ENCODE measurements around the gene MS4A6E. TPM values are rescaled to one million over a fixed set of nuclear protein-coding genes. Genes with fewer than 3 reads are reported as not detected.

The MS4A6E gene
- total and polyA plus RNA-seq, 2 experiments from 2014 or later: not detected

GRCh38 chr11:60314635-60315321 is 12.3 kb upstream of the MS4A6E start:
- no peaks in the 10 kb centered on the region for H3F3A ChIP-seq (replicated peaks; ENCODE audit: low read depth)
- DNase-seq (ENCODE audit: low spot score) (peak; percentile 19), ATAC-seq (peak; percentile 66)
- H3K4me1 Mint-ChIP-seq: no peaks in the 10 kb centered on the region; the same call in 2 of the 3 replicates
- H3K4me3 ChIP-seq: no peak overlapping the region
- H3K9me2 ChIP-seq (ENCODE audit: insufficient read depth): peaks cover 5% of the 10 kb centered on the region; the same call in 1 of the 2 replicates
- H3K9me3 Mint-ChIP-seq: peaks cover 2% of the 10 kb centered on the region; the same call in 1 of the 3 replicates
- no peaks in the 10 kb centered on the region for H3K4me1 ChIP-seq (ENCODE audit: insufficient read depth)
- H3K4me2 ChIP-seq: no peak overlapping the region
- H2AFZ ChIP-seq: no peak overlapping the region; the same call in 1 of the 2 replicates
- H3K4me3 Mint-ChIP-seq: no peak overlapping the region
- no peaks in the 10 kb centered on the region for H3K36me3 Mint-ChIP-seq (ENCODE audit: low read depth)
- no peak overlapping the region; the same call in 1 of the 2 replicates for H3K27ac Mint-ChIP-seq
- no peaks in the 10 kb centered on the region for H3K36me3 ChIP-seq (ENCODE audit: insufficient read depth)
- H3K27ac ChIP-seq (ENCODE audit: low read depth): no peak overlapping the region
- H4K20me1 ChIP-seq (replicated peaks; ENCODE audit: insufficient read depth): no peaks in the 10 kb centered on the region
- no peak for TF ChIP-seq ZNF331 (CRISPR knock-in tag; IDR thresholded peaks at IDR 0.05; ENCODE audit: low read depth)
- no peak for TF ChIP-seq ETS1 (IDR thresholded peaks at IDR 0.05)
- no peak for TF ChIP-seq EZH2 (IDR thresholded peaks at IDR 0.05; ENCODE audit: low read depth, unreplicated experiment)
- no peak for TF ChIP-seq ZNF462 (CRISPR knock-in tag; IDR thresholded peaks at IDR 0.05)
- no peak for TF ChIP-seq REST (IDR thresholded peaks at IDR 0.05; ENCODE audit: unreplicated experiment)
- TF ChIP-seq EZH2phosphoT487 (IDR thresholded peaks at IDR 0.05; ENCODE audit: unreplicated experiment): no peak
- TF ChIP-seq CREB1 (CRISPR knock-in tag; IDR thresholded peaks at IDR 0.05; ENCODE audit: low read depth): no peak
- no peak for TF ChIP-seq STAT1 (IDR thresholded peaks at IDR 0.05; ENCODE audit: unreplicated experiment)
- no peak for TF ChIP-seq CTCF (conservative IDR thresholded peaks at IDR 0.05; ENCODE audit: low read depth in 2 of 2)
- no peak for TF ChIP-seq ZNF114 (CRISPR knock-in tag; IDR thresholded peaks at IDR 0.05)
- TF ChIP-seq POLR2AphosphoS5 (IDR thresholded peaks at IDR 0.05; ENCODE audit: low read depth): no peak
- H3K27me3 ChIP-seq (ENCODE audit: insufficient read depth): no peaks in the 10 kb centered on the region
- H3K79me2 ChIP-seq (replicated peaks; ENCODE audit: insufficient read depth): no peaks in the 10 kb centered on the region
- H3K27me3 Mint-ChIP-seq (ENCODE audit: insufficient read depth, low read depth, poor library complexity): peaks cover 3% of the 10 kb centered on the region

All from GM23338 (cell line).